Activated B cell treated with CpG ODN at 0.5 μM for 24 hours (primary cell): Measurements from ENCODE around the gene TMEM138. TPM values are rescaled to one million over a fixed set of nuclear protein-coding genes. Genes with fewer than 3 reads are reported as not detected.
"Not testable (repeated sequence)": the region's sequence is repeated elsewhere in the genome, so short reads cannot be mapped to it uniquely, and the experiment has no call there.

Experiments
- ATAC-seq: fragments of 200-7000 bp; cut with Tn5 transposase; one replicate; pipeline ENCODE4 v1.10.0; 2021; ENCODE audit warnings: low read depth, mild to moderate bottlenecking, moderate library complexity
- CTCF ChIA-PET: fragments of 350-600 bp; sonication (Branson Sonifier 250); formaldehyde crosslinking; loops from one replicate; lab custom pipeline; 2021; ENCODE audit warnings: antibody characterized with exemption; lab: Charles Lee
- POLR2A ChIA-PET: fragments of 350-600 bp; sonication (Branson Sonifier 250); formaldehyde crosslinking; loops from one replicate; lab custom pipeline; 2021; ENCODE audit warnings: antibody characterized with exemption; lab: Charles Lee
- DNase-seq: peaks from one replicate; pipeline ENCODE4 v3.0.0; 2022
- H3K27ac Mint-ChIP-seq: one replicate; pipeline ENCODE4 v1.8.0; 2020; ENCODE audit warnings: mixed read lengths
- H3K27me3 Mint-ChIP-seq: one replicate; pipeline ENCODE4 v1.8.0; 2021; ENCODE audit warnings: mixed read lengths
- H3K36me3 Mint-ChIP-seq: one replicate; pipeline ENCODE4 v1.8.0; 2021; ENCODE audit warnings: low read depth, mixed read lengths
- H3K4me1 Mint-ChIP-seq: one replicate; pipeline ENCODE4 v1.8.0; 2021; ENCODE audit warnings: mixed read lengths
- H3K4me3 Mint-ChIP-seq: one replicate; pipeline ENCODE4 v1.8.0; 2020; ENCODE audit warnings: mild to moderate bottlenecking, mixed read lengths
- H3K9me3 Mint-ChIP-seq: one replicate; pipeline ENCODE4 v1.8.0; 2020; ENCODE audit warnings: mixed read lengths
- intact Hi-C: fragments of 100-400 bp; cut with micrococcal nuclease; formaldehyde crosslinking; loops from one replicate; pipeline ENCODE4 v1.15.1; 2024
- total RNA-seq: library from RNA; stranded (reverse); gene quantifications from 2 replicates; pipeline ENCODE4 v1.2.3, GENCODE V29; 2022
- TF ChIP-seq, protein P1 (sequence below): fragments of 200-600 bp; IDR thresholded peaks from one replicate; pipeline ENCODE4 v1.8.0; 2022; ENCODE audit warnings: antibody characterized with exemption, mild to moderate bottlenecking

TMEM138 gene
- total RNA-seq, 1 donor from 2014 or later = 81.2 TPM

DNA sequence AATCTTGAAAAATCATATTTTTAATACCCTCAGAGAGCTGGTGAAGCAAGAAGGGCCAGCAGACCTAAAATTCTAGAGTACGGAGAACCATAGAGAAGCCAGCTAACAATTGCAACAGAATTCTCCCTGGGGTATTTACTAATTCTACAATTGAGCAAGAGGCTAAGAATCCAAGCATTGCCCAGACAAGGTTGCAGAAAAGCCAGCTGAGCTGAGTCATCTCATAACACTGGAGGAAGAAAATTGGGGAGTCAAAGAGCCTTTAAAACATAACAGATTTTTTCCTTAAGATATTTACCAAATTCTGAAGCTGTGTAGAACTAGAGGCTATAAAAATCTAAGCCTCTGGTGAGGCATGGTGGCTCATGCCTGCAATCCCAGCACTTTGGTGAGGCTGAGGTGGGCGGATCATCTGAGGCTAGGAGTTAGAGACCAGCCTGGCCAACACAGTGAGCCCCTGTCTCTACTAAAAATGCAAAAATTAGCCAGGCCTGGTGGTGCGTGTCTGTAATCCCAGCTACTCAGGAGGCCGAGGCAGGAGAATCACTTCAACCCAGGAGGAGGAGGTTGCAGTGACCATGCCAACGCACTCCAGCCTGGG, 16.6 kb downstream of the TMEM138 start:
- no peak for ATAC-seq
- intact Hi-C loops = no loop called here
- CTCF ChIA-PET = no interaction called here
- no peak overlapping the region for H3K27ac Mint-ChIP-seq
- no peaks in the 10 kb centered on the region for H3K9me3 Mint-ChIP-seq
- DNase-seq = no peak
- peaks cover 24% of the 10 kb centered on the region for H3K36me3 Mint-ChIP-seq
- H3K4me3 Mint-ChIP-seq = no peak overlapping the region
- POLR2A ChIA-PET = no interaction called here
- TF ChIP-seq, protein P1, sequence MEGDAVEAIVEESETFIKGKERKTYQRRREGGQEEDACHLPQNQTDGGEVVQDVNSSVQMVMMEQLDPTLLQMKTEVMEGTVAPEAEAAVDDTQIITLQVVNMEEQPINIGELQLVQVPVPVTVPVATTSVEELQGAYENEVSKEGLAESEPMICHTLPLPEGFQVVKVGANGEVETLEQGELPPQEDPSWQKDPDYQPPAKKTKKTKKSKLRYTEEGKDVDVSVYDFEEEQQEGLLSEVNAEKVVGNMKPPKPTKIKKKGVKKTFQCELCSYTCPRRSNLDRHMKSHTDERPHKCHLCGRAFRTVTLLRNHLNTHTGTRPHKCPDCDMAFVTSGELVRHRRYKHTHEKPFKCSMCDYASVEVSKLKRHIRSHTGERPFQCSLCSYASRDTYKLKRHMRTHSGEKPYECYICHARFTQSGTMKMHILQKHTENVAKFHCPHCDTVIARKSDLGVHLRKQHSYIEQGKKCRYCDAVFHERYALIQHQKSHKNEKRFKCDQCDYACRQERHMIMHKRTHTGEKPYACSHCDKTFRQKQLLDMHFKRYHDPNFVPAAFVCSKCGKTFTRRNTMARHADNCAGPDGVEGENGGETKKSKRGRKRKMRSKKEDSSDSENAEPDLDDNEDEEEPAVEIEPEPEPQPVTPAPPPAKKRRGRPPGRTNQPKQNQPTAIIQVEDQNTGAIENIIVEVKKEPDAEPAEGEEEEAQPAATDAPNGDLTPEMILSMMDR = no peak
- no peaks in the 10 kb centered on the region for H3K27me3 Mint-ChIP-seq
- H3K4me1 Mint-ChIP-seq = no peaks in the 10 kb centered on the region

DNA sequence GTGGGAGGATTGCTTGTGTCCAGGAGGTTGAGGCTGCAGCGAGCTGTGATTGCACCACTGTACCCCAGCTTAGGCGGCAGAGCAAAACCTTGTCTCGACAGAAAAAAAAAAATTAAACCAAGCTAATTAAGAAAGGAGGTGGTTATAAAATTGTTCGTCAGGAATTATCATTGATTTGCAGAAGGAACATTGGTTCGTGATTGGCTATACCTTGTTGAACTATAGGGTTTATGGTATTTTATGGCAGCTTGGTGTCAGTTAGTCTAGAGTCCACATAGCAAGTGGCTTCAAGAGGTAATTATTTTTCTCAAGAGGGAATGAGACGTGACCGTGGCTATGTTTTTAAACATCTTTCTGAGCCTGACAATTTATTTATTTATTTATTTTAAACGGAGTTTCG, 18.7 kb downstream of the TMEM138 start:
- DNase-seq (no peak), ATAC-seq (no peak)
- Mint-ChIP-seq H3K4me3 (no peak overlapping the region), H3K4me1 (peaks cover 9% of the 10 kb centered on the region), H3K9me3 (no peaks in the 10 kb centered on the region), H3K27ac (no peak overlapping the region), H3K36me3 (peaks cover 15% of the 10 kb centered on the region), H3K27me3 (no peaks in the 10 kb centered on the region)
- intact Hi-C loops = no loop called here
- TF ChIP-seq, protein P1 = no peak
- CTCF ChIA-PET = interaction anchor here (15.6 kb wide), 1 partner anchor 43 kb away, joined by 561 read pairs; the partner anchor contains the start of genes DDB1 and TKFC
- POLR2A ChIA-PET = interaction anchor here (1.0 to 7.6 kb wide), 3 partner anchors 21 to 46 kb away, joined by 3 to 120 read pairs (median 109); partner anchors contain the start of genes CYB561A3, DDB1, TKFC and TMEM138

DNA sequence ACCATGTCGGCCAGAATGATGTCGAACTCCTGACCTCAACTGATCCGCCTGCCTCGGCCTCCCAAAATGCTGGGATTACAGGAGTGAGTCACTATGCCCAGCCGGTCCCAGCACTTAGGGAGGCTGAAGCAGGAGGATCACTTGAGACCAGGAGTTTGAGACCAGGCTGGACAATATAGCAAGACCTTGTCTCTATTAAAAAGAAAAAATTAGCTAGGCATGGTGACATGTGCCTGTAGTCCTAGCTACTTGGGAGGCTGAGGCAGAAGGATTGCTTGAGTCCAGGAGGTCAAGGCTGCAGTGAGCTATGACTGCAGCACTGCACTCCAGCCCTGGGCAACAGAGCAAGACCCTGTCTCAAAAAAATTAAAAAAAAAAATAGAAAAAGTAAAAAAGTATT, 21.7 kb downstream of the TMEM138 start:
- DNase-seq, H3K27ac Mint-ChIP-seq, ATAC-seq, H3K4me1 Mint-ChIP-seq, H3K36me3 Mint-ChIP-seq, H3K27me3 Mint-ChIP-seq, intact Hi-C loops, H3K4me3 Mint-ChIP-seq, H3K9me3 Mint-ChIP-seq: not testable (repeated sequence)
- CTCF ChIA-PET = interaction anchor here (2.4 to 15.6 kb wide), 7 partner anchors 9 to 52 kb away, joined by 11 to 561 read pairs (median 19); partner anchors contain the start of genes CYB561A3, DDB1, TKFC and TMEM138
- POLR2A ChIA-PET = interaction anchor here (2.6 to 7.6 kb wide), 3 partner anchors 24 to 49 kb away, joined by 13 to 120 read pairs (median 109); partner anchors contain the start of genes CPSF7, CYB561A3, DDB1 and SDHAF2

DNA sequence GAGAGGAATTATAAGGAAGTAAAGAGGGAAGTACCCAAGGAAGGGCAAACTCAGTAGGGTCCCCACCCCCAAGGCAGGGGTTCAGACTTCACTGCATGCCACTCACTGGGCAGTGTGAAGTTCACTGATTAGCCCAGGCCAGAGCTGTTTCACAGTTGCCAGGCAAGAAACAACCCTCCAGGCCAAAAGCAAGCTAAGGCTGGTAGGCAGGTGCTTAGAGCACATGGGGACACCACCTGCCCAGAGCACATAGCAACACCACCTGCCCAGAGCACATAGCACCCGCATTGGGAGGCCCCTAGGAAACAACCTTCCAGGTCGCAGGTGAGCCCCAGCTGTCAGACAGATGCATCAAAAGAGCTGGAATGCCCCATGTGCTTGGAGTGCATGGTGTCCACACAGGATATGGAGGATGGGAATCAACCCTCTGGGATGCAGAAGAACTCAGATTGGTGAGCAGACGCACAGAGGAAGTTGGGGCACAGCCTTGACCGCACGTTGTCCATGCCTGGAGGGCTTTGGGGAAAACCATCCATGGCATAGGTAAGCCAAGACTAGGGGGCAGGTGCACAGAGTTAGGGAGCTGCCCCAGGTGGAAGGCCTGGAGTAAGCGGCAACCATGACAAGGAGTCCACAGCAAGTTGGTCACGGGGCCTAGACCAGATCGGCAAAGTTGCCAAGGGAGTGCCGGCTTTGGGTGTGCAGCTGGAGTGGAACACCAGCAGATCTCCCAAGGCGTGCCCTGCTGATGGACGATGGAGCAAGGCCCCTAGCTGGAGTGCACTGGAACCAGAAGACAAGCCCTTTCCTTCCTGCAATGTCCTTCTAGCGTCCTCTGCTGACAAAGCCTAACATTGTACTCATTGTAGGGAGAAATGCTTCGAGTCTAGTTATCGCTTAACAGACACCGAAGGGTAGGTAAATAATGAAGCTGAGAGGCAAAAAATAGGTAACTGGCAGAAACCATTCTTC, 22.4 kb downstream of the TMEM138 start:
- no peak for DNase-seq
- ATAC-seq = no peak
- Mint-ChIP-seq H3K4me1 (peaks cover 10% of the 10 kb centered on the region), H3K27me3 (no peaks in the 10 kb centered on the region), H3K9me3 (no peaks in the 10 kb centered on the region), H3K4me3 (no peak overlapping the region), H3K36me3 (peaks cover 1% of the 10 kb centered on the region), H3K27ac (peak overlapping the region; percentile 56)
- TF ChIP-seq, protein P1 = no peak
- ChIA-PET CTCF (interaction anchor here (1.1 to 15.6 kb wide), 18 partner anchors 8 to 554 kb away, joined by 3 to 561 read pairs (median 11); partner anchors contain the start of genes CYB561A3, DDB1, TKFC and TMEM138), POLR2A (interaction anchor here (1.3 to 7.6 kb wide), 7 partner anchors 15 to 50 kb away, joined by 5 to 120 read pairs (median 13); partner anchors contain the start of genes CPSF7, CYB561A3, DDB1 and SDHAF2)
- intact Hi-C loops = loop anchor here (1.0 kb wide), 2 partner anchors 28 to 48 kb away; no protein-coding TSS in a partner anchor

DNA sequence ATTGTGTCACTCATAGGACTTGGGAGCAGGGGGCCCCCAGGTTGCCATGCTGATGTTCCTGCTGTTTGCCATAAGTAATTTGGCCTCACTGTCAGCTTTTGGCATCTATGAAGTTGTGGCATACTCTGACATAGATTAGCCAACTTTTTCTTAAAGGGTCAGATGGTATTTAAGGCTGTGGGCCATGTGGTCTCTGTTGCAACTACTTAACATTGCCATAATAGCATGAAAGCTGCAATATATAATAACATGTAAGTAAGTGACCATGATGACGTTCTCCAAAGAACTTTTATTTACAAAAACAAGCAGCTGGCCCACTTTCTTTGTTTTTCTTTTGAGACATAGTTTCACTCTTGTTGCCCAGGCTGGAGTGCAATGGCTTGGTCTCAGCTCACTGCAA, 28.0 kb downstream of the TMEM138 start:
- peaks cover 33% of the 10 kb centered on the region for H3K4me1 Mint-ChIP-seq
- no peak overlapping the region for H3K4me3 Mint-ChIP-seq
- H3K36me3 Mint-ChIP-seq = peaks cover 19% of the 10 kb centered on the region
- H3K27me3 Mint-ChIP-seq = no peaks in the 10 kb centered on the region
- H3K9me3 Mint-ChIP-seq = no peaks in the 10 kb centered on the region
- no peak overlapping the region for H3K27ac Mint-ChIP-seq
- intact Hi-C loops = no loop called here
- DNase-seq = no peak
- no peak for ATAC-seq
- ChIA-PET POLR2A (interaction anchor here (0.6 to 3.5 kb wide), 3 partner anchors 35 to 56 kb away, joined by 3 to 38 read pairs (median 4); partner anchors contain the start of genes CPSF7 and SDHAF2), CTCF (interaction anchor here (0.8 to 15.6 kb wide), 2 partner anchors 11 to 52 kb away, joined by 3 to 561 read pairs; partner anchors contain the start of genes DDB1 and TKFC)
- TF ChIP-seq, protein P1 = no peak
